Stimulated activated CD4-positive, alpha-beta T cell treated with anti-CD3 and anti-CD28 coated beads, Interleukin-15, amount 100 ng/mL, for 24 hours (primary cell): ENCODE data around the gene SMIM34.
"Not testable (repeated sequence)": the region's sequence is repeated elsewhere in the genome, so short reads cannot be mapped to it uniquely, and the experiment has no call there.

Experiments used
- DNase-seq: peaks from one replicate; pipeline ENCODE4 v3.0.0-alpha.2; 2020

Gene SMIM34, protein sequence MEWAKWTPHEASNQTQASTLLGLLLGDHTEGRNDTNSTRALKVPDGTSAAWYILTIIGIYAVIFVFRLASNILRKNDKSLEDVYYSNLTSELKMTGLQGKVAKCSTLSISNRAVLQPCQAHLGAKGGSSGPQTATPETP

GRCh38 chr21:34423805-34424204, at the start of gene SMIM34:
Gene SMIM34, minus strand, starts transcription at chr21:34423951. Its CDS starts 112 bp downstream, at chr21:34423839.
- DNase-seq: not testable (repeated sequence)

DNA sequence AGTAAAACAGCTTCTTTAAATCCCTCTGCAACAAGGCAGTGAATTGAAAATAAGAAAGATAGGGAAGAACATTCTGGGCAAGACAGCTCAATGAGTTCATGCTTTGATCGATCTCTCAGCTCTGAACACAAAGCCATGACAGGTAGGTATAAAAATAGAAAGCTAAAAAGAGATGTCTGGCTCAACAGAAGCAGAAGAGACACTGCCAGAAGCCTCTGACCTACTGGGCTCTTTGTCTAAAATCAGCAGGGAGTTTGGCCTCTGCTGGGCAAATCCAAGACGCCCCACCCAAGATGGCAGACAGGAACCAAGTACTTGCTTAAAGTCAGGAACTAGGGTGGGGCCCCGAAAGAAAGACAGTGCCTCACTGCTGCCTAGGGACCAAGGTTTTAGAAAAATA, 43.6 kb upstream of the SMIM34 start:
- not testable (repeated sequence) for DNase-seq

- not testable (repeated sequence) for DNase-seq
Measured at GRCh38 chr21:34459426-34459825, 35.7 kb upstream of the SMIM34 start.

DNA sequence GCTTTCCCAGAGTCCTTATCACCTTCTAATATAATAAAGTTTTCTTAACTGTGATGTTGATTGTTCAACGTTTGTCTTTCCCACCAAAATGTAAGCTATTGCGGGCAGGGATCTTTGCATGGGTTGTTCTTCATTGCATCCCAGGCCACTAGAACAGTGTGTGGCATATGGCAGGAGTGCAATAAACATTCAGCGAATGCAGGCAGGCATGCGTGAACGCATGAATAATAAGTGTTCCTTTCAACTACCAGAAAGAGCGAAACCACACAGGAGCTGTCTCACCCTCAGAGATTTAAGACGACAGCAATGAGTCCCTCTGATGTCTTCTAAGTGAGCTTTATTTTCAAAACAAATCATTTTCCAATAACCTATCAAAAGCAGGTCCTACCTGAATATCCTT, 34.5 kb upstream of the SMIM34 start:
- not testable (repeated sequence) for DNase-seq

DNA sequence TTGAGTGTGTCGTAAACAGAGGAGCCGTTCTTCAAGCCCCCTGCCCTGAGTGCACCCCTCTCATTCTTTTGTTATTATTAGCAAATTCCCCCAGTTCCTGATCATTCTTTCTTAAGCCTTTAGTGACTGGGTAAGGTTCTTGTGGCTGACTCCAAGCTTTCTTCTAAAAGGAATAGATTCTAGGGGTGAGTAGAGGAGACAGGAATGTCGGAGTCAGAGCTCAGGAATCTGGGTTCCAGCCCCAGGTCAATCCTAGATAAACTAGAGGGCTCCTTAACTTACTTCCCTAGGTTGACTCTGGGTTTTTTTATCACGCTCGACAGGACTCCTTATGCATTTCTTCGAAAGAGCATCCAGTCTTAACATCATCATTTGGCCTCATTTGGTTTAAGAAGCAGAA, 32.4 kb upstream of the SMIM34 start:
- not testable (repeated sequence) for DNase-seq

DNA sequence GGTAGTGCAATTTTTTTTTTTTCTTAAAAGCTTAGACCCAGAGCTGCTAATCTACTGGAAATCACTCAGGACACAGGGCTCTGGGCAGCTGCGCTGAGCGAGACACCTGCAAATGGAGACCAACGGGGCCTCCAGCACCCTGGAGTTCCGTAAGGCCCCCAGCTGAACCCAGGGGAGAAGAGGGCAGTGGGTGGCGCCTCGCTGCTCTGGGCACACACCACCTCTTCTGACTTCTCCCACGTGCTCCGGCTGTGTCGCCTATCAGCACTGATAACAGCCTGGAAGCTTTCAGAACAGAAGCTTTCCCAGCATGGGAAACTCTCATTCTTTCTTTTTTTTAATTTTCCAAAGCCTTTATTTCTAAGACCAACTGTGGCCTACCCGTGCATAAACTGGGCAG, 31.9 kb upstream of the SMIM34 start:
- DNase-seq: not testable (repeated sequence)

GRCh38 chr21:34447018-34447417, 23.3 kb upstream of the SMIM34 start:
- not testable (repeated sequence) for DNase-seq

DNA sequence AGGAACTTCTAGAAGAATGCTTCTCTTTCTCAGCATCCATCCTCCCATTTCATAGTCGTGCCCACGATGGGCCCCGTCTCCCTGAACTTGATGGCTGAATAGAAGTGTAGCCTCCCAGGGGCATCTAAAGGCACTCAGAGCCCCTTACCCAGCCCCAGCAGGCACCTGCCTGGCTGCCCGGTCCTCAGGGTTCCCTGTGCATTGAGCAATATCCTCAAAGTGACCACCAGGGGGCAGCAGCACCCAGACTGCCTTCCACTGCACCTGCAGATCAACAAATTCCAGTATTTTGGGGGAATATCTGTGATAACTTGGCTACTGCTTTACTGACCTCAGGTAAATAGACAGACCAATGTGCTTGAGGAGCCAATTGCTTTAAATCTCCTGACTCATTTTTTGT, 19.7 kb upstream of the SMIM34 start:
- DNase-seq: not testable (repeated sequence)

DNA sequence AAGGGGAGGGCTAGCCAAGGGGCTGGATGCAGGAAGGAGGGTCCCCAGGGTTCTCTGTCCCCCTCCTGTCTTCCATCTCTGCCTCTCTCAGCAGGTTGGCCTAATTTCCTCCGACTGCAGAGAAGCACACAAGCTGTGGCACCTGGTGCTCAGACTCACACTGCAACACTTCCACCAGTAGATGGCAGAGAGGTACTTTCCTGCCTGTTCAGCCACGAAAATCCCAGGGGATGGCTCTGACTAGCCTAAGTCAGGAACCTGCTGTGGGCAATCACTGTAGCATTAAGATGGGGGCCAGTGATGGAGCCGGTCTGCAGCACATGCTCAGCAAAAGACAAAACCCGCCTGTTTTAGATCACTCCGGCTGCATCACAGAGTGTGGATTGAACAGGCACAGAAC, 6.0 kb upstream of the SMIM34 start:
- not testable (repeated sequence) for DNase-seq

DNA sequence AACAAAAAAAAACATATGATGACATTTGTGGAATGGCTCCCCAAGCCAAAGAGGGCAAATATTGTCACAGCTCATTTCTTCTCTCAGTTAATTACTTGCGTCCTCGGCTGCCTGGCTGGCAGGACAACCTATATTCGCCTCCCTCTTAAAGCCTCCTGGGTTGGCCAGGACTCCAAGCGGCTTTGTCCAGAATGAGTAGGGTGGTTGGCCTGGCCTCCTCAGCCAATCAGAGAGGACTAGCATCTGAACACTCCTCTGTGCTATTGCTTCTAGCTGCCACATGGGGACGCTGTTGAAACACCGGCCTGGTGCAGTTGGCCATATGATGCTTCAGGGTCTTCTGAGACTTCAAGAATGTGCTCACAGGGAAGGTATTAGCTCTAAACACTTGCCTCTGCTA, 4.7 kb upstream of the SMIM34 start:
- DNase-seq: not testable (repeated sequence)

DNA sequence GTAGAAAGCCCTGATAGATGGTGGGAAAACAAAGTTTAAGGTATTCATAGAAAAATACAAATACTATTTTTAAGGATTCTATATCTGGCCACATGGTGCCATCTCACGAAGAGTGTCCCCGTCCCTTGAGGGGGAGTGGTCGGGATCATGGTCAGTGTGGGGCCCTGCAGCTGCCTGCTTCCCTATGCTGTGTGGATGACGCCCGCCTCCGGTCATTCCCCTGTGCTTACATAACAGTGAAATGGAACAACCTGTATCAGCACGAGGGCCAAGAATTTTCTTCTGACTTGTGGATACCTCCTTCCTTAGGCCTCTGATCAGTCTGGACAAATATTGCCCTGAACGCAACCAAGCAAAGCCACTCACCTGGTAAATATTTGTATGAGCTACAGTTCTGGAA, 3.6 kb upstream of the SMIM34 start:
- DNase-seq: not testable (repeated sequence)

- DNase-seq: not testable (repeated sequence)
Measured at GRCh38 chr21:34417448-34418077, 6.2 kb downstream of the SMIM34 start.

GRCh38 chr21:34407294-34407693, 16.5 kb downstream of the SMIM34 start:
- not testable (repeated sequence) for DNase-seq

GRCh38 chr21:34406676-34407075, 17.1 kb downstream of the SMIM34 start:
- not testable (repeated sequence) for DNase-seq

DNA sequence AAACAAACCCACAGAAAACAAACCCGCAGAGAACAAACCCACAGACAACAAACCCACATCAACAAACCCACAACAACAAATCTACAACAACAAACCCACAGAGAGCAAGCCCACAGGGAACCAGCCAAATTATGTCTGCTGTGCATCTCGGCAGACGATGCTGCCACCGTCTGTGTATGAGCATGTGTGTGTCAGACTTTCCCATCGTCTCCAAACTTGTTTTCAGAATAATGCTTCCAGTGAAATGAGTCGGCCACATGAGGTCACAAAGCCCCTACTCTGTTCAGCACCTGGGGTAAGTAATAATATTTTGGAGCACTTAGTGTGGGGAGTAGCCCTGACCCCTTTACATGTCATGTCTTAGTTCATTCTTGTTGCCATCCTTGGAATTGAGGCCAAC, 17.6 kb downstream of the SMIM34 start:
- DNase-seq: not testable (repeated sequence)

GRCh38 chr21:34405686-34406085, 18.1 kb downstream of the SMIM34 start:
- DNase-seq: not testable (repeated sequence)

DNA sequence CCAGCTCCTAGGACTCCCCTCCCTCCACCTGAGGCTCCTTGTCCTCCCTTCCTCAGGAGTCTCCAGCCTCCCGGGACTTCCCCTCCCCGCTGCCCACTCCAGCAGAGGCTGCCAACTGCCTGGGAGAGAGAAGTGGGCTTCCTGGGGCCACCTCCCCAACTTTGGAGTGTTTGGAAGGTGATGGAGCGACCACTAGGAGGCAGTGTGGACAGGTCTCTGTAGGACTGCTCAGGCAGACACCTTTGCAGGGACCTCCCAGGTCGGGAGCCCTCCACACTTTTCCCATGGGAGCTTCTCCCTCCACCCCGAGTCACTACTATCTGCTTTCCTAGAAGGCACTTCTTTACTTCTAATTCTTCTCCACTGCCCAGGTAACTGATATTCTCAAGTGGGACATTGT, 19.0 kb downstream of the SMIM34 start:
- not testable (repeated sequence) for DNase-seq

- not testable (repeated sequence) for DNase-seq
Measured at GRCh38 chr21:34400522-34400921, 23.2 kb downstream of the SMIM34 start.

DNA sequence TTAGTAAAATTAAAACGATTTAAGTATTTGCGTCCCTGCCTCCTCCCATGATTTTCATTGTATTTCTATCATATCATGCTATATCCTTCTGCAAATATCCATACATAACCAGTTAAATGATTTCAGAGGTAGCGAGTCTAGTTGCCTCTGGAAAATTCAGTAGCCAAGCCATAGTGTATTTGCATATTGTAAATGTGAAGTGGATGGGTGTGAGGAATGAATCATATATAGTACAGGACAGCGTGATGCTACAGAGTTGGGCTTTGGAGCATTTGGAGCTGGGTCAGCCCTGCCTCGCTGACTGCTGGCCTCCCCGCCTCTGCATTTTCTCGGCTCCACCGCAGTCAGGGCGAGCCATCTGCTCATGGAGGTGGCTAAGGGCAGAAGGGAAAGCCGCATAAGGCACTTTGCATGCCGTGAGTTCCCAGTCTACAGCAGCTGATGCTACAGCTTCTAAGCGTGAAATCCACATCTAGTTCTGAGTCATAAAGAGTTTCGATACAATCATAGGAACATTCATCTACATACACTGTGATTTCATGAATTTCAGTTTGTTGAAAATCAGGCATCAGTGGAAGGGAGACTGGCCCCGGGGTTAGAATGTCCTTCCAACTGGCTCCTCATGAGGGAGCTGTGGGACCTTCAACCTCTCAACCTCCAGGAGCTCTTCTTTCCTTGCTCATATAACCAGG, 39.9 kb downstream of the SMIM34 start:
- DNase-seq: not testable (repeated sequence)

GRCh38 chr21:34383138-34383537, 40.6 kb downstream of the SMIM34 start:
- not testable (repeated sequence) for DNase-seq

- DNase-seq: not testable (repeated sequence)
Measured at GRCh38 chr21:34375619-34375972, 48.2 kb downstream of the SMIM34 start.

DNA sequence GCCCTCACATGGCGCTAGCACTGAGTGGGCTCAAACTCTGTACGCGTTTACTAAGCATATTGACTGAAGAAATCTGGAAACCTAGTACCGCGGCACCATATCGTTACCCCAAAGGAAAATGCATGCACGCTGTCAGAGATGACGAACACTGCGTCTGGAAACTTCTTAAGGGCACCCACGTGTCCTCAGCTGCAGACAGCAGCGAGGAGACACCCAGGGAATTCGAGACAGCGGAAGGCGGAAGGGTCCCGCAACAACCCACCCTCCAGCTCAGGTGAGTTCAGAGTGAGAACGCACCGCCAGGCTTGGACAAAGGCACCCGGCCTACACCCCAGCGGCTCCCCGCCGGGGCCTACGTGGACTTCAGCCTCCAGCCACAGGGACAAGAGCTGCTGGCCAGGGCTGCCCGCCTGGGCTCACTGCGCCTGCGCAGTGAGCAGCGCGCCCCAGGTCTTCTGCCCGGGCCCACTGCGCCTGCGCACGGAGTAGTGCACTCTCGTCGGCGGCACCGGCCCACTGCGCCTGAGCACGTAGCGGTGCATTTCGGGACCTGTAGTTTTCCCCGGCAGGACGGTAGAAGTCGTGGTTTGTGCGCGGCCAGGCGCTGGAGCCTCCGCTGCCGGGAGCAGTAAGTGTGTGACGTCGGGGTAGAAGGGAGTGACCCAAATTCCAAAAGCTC, 48.7 kb downstream of the SMIM34 start, which contains the start of gene SMIM11:
Gene SMIM11 (plus strand): TSS at position 568 of the 679 bp plus-strand sequence. CDS start 3,998 bp downstream, outside the sequence.
- not testable (repeated sequence) for DNase-seq

GRCh38 chr21:34374462-34374861, 49.3 kb downstream of the SMIM34 start:
- DNase-seq: not testable (repeated sequence)
